Immature natural killer cell (primary cell): ENCODE data around the gene SNTG2. TPM values are rescaled to one million over a fixed set of nuclear protein-coding genes. Genes with fewer than 3 reads are reported as not detected.

Experiments
- DNase-seq, 3 donors: peaks; one replicate each; pipeline ENCODE4 v3.0.0; 2022; ENCODE audit warnings: mixed read lengths in 1 of 3
- H3K27ac Mint-ChIP-seq, 6 donors: one replicate each; pipeline ENCODE4 v1.8.0; 2020; ENCODE audit warnings: mixed read lengths in 6 of 6, mild to moderate bottlenecking in 5 of 6, inconsistent platforms in 4 of 6, moderate library complexity in 3 of 6
- H3K27me3 Mint-ChIP-seq, 3 donors: one replicate each; pipeline ENCODE4 v1.8.0; 2020 to 2021; ENCODE audit warnings: low read depth in 3 of 3, mild to moderate bottlenecking in 3 of 3, mixed read lengths in 3 of 3, moderate library complexity in 3 of 3, inconsistent platforms in 1 of 3
- H3K36me3 Mint-ChIP-seq, 3 donors: one replicate each; pipeline ENCODE4 v1.8.0; 2020; ENCODE audit warnings: mixed read lengths in 3 of 3, inconsistent platforms in 2 of 3, mild to moderate bottlenecking in 2 of 3
- H3K4me1 Mint-ChIP-seq, 2 donors: one replicate each; pipeline ENCODE4 v1.8.0; 2020; ENCODE audit warnings: inconsistent platforms in 2 of 2, mild to moderate bottlenecking in 2 of 2, mixed read lengths in 2 of 2, moderate library complexity in 1 of 2
- H3K4me3 Mint-ChIP-seq, 5 donors: one replicate each; pipeline ENCODE4 v1.8.0; 2020; ENCODE audit warnings: mild to moderate bottlenecking in 5 of 5, mixed read lengths in 5 of 5, inconsistent platforms in 3 of 5, moderate library complexity in 3 of 5
- H3K9me3 Mint-ChIP-seq, 6 donors: one replicate each; pipeline ENCODE4 v1.8.0; 2020; ENCODE audit warnings: mild to moderate bottlenecking in 6 of 6, mixed read lengths in 6 of 6, inconsistent platforms in 4 of 6, moderate library complexity in 3 of 6
- polyA plus RNA-seq, 3 donors: library from polyadenylated mRNA; unstranded; fragments of 300-500 nt; fragmentation: Illumina TruSeq; gene quantifications; one replicate each; pipeline ENCODE4 v1.2.3, GENCODE V29; 2021

The SNTG2 gene
- polyA plus RNA-seq, 3 donors from 2014 or later = not detected

DNA sequence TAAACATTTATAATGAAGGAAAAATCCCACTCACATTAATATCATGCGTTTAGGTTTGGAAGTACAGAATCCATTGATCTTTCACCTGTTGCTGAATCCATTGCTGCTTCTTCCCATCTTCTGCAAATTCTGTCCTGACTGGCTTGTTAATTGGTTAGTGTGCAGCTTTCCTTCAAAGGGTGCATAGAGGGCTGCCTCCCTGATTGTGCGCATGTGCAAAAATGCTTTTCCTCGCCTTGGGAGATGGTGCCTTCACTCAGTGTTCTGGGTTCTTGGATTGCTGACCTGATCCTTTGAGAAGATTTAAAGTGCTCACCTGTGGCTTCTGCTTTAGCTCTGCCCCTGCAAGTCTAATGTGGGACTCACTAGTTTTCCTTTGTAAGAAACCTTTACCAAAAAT, 231.2 kb downstream of the SNTG2 start:
- Mint-ChIP-seq H3K4me3 (no peak overlapping the region), H3K27me3 (peaks cover 2 to 9% (median 2%) of the 10 kb centered on the region in 3 donors), H3K36me3 (no peaks in the 10 kb centered on the region), H3K27ac (no peak overlapping the region), H3K4me1 (no peaks in the 10 kb centered on the region), H3K9me3 (peaks cover 0 to 3% (median 0%) of the 10 kb centered on the region in 6 donors)
- no peak for DNase-seq

DNA sequence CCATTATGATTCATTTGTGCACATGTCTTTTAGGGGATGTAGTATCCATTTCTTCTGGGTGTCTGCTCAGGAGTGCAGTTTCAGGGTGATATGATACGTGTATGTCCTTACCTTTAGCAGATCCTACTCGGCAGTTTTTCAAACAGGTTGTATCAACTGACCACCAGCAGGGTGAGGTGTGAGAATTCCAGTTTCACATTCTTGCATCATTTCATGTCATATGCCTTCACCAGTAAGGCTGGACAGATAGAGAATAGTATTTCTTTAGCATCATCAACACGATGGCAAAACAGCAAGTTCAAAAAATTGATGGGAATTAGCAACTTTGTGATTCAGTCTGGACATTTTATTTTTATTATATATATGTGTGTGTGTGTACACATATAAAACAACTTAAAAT, 232.7 kb downstream of the SNTG2 start:
- no peak overlapping the region for H3K4me3 Mint-ChIP-seq
- no peak for DNase-seq
- H3K27me3 Mint-ChIP-seq = peaks cover 0 to 14% (median 4%) of the 10 kb centered on the region in 3 donors
- H3K4me1 Mint-ChIP-seq = no peaks in the 10 kb centered on the region
- no peak overlapping the region for H3K27ac Mint-ChIP-seq
- H3K36me3 Mint-ChIP-seq = no peaks in the 10 kb centered on the region
- H3K9me3 Mint-ChIP-seq = peaks cover 0 to 3% (median 0%) of the 10 kb centered on the region in 6 donors

DNA sequence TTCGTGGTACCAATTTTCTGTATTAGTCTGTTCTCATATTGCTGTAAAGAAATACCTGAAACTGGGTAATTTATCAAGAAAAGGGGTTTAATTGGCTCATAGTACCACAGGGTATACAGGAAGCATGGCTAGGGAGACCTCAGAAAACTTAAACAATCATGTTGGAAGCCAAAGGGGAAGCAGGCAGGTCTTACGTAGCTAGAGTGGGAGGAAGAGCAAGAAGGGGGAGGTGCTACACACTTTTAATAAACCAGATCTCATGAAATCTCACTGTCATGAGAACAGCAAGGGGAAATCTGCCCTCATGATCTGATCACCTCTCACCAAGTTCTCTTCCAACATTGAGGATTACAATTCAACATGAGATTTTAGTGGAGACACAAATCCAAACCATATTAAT, 235.8 kb downstream of the SNTG2 start:
- no peaks in the 10 kb centered on the region for H3K4me1 Mint-ChIP-seq

DNA sequence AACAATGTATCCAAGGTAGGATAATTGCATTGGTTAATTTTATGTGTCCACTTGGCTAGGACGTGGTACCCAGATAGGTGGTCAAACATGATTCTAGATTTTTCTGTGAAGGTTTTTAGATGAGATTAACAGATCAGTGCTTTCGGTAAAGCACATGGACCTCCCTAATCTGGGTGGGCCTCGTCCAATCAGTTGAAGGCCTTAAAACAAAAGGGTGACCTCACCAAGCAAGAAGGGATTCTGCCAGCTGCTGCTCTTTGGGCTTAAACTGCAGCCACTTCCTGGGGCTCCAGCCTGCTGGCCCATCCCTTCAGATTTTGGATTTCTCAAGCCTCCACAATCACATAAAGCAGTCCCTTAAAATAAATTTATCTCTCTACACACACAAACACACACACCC, 236.5 kb downstream of the SNTG2 start:
- H3K27ac Mint-ChIP-seq = no peak overlapping the region
- no peaks in the 10 kb centered on the region for H3K36me3 Mint-ChIP-seq
- H3K9me3 Mint-ChIP-seq = peaks cover 0 to 2% (median 0%) of the 10 kb centered on the region in 6 donors
- no peaks in the 10 kb centered on the region for H3K4me1 Mint-ChIP-seq
- DNase-seq = no peak
- peaks cover 0 to 7% (median 4%) of the 10 kb centered on the region in 3 donors for H3K27me3 Mint-ChIP-seq
- H3K4me3 Mint-ChIP-seq = no peak overlapping the region

More for the DNA sequence above, 235.8 kb downstream of the SNTG2 start:
- Mint-ChIP-seq H3K36me3 (no peaks in the 10 kb centered on the region), H3K27ac (no peak overlapping the region), H3K9me3 (peaks cover 0 to 3% (median 0%) of the 10 kb centered on the region in 6 donors), H3K4me3 (no peak overlapping the region), H3K27me3 (peaks cover 0 to 9% (median 4%) of the 10 kb centered on the region in 3 donors)
- DNase-seq = no peak

DNA sequence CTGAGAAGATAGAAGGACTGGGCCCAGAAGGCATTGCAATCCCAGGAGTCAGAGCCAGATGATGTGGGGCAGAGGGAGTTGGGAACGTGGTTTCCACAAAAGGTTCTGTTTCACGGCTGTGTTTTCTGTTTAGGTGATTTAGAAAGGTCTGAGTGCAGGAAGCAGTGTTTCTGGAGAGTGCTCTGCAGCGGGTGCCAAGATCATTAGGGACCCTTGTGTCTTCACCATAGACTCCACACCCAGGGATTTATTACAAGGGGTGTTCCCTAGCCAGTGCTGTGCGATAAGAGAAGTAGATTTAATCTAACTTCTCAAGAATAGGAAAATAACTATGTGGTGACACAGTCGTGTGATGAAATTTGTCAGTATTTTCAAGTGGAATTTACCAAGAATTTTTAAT, 241.5 kb downstream of the SNTG2 start:
- Mint-ChIP-seq H3K4me1 (no peaks in the 10 kb centered on the region), H3K36me3 (peaks cover 0 to 6% (median 0%) of the 10 kb centered on the region in 3 donors), H3K27ac (no peak overlapping the region), H3K27me3 (peaks cover 2 to 7% (median 5%) of the 10 kb centered on the region in 3 donors), H3K4me3 (no peak overlapping the region), H3K9me3 (peaks cover 7 to 18% (median 13%) of the 10 kb centered on the region in 6 donors)
- DNase-seq = no peak

DNA sequence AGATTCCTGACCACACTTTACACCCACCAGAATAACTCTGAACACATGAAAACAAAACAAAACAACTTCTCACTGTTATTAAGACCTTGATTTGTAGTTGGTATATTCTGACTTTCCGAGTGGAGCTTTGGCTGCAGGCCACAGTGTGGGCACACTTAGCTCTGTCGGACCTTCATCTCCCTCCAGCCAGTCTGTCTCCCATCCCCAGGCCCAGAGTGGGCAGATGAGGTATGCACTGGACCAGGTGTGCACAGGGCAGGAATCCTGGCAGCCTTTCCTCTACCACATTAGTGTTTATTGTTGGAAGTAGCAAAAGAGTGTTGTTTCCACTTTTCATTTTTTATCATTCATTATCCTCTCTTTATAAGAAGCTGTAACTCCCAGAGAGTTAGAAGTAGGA, 243.2 kb downstream of the SNTG2 start:
- Mint-ChIP-seq H3K27me3 (peaks cover 0 to 5% (median 2%) of the 10 kb centered on the region in 3 donors), H3K4me3 (no peak overlapping the region), H3K9me3 (peaks cover 7 to 20% (median 14%) of the 10 kb centered on the region in 6 donors), H3K27ac (no peak overlapping the region), H3K4me1 (no peaks in the 10 kb centered on the region), H3K36me3 (peaks cover 0 to 6% (median 0%) of the 10 kb centered on the region in 3 donors)
- DNase-seq = no peak

DNA sequence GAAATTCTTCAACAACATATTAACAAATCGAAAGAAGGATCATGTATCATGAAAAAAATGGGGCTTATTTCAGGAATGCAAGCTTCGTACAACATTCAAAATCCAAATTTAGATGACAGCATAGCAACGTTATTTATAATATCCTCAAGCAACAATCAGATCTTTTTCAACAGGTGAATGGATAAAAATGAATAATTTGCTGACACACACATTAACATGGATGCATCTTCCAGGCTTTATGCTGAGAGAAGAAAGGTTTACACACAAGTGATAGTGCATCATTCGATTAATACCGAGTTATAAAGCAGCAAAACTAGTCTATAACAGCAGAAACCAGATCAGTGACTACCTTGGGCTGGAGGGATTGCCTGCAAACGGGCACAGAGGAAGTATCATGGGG, 253.1 kb downstream of the SNTG2 start:
- Mint-ChIP-seq H3K27me3 (peaks cover 3 to 6% (median 5%) of the 10 kb centered on the region in 3 donors), H3K27ac (no peak overlapping the region), H3K4me3 (no peak overlapping the region), H3K4me1 (no peaks in the 10 kb centered on the region), H3K36me3 (no peaks in the 10 kb centered on the region), H3K9me3 (peaks cover 0 to 12% (median under 1%) of the 10 kb centered on the region in 6 donors)
- no peak for DNase-seq

DNA sequence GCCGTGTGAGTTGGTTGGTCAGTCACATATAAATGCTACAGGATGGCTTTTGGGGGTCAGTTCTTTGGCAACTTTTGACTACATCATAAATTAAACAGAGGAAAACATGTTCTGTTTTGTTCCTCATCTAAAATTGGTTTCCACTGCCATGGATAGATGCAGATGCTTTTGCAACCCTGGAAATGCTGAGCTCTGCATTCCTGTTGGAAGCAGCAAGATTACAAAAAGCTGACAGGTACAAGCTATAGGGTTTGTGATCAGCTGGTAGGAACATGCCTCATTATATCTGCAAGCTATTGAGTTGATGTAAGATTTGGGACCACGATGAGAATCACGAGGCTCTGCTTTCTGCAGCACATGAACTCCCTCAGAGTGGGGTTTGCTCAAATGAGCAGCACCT, 255.2 kb downstream of the SNTG2 start:
- H3K4me1 Mint-ChIP-seq = no peaks in the 10 kb centered on the region
- no peak overlapping the region for H3K4me3 Mint-ChIP-seq
- DNase-seq = no peak
- peaks cover 3 to 6% (median 5%) of the 10 kb centered on the region in 3 donors for H3K27me3 Mint-ChIP-seq
- H3K9me3 Mint-ChIP-seq = peaks cover 0 to 8% (median under 1%) of the 10 kb centered on the region in 6 donors
- no peaks in the 10 kb centered on the region for H3K36me3 Mint-ChIP-seq
- no peak overlapping the region for H3K27ac Mint-ChIP-seq

DNA sequence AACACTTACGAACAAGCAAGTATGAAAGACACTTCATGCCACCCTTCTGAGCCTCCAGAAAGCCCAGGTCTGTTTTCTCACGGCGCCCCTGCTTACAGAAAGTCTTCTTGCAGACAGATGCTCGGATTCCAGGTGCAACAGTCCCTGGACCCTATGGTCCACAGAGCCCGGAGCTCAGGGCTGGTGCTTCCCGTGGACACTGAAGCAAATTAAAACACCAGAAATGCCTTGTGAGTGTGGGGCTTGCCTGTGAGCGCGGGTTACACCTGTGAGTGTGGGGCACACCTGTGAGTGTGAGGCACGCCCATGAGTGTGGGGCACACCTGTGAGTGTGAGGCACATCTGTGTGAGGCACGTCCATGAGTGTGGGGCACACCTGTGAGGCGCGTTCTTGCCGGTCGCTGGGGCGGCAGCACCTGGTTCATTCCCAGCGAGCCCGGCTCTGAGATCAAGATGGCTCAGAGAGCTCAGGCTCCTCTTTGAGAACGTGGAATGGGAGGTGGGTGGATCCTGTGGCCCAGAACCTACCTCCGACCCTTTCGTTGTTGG, 257.4 kb downstream of the SNTG2 start:
- H3K4me1 Mint-ChIP-seq = no peaks in the 10 kb centered on the region
- peaks cover 5 to 7% (median 6%) of the 10 kb centered on the region in 3 donors for H3K27me3 Mint-ChIP-seq
- no peaks in the 10 kb centered on the region for H3K36me3 Mint-ChIP-seq
- no peak overlapping the region for H3K4me3 Mint-ChIP-seq
- DNase-seq = no peak
- peaks cover 0 to 5% (median 0%) of the 10 kb centered on the region in 6 donors for H3K9me3 Mint-ChIP-seq
- H3K27ac Mint-ChIP-seq = no peak overlapping the region

DNA sequence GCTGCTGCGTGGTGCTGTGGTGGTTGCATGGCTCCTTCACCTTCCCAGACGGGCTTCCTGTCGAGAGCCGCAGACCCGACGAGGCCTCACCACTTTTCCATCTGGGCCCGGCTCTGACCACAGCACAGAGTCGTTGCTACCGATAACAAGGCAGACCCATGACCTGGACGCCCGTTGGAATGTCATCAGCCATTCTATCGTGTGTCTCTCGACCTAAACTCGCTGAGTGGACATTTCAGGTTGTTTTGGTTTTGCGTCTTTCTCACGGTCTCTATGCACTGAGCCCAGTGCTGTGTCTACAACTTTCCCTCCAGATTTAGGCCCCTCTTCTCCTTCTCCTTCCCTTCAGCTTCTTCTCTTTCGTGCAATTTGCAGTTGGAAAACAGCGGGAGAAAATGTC, 257.9 kb downstream of the SNTG2 start:
- no peaks in the 10 kb centered on the region for H3K36me3 Mint-ChIP-seq
- no peak overlapping the region for H3K27ac Mint-ChIP-seq
- no peak overlapping the region for H3K4me3 Mint-ChIP-seq
- H3K27me3 Mint-ChIP-seq = peaks cover 4 to 7% (median 5%) of the 10 kb centered on the region in 3 donors
- peaks cover 0 to 9% (median 0%) of the 10 kb centered on the region in 6 donors for H3K9me3 Mint-ChIP-seq
- H3K4me1 Mint-ChIP-seq = no peaks in the 10 kb centered on the region
- DNase-seq = no peak

DNA sequence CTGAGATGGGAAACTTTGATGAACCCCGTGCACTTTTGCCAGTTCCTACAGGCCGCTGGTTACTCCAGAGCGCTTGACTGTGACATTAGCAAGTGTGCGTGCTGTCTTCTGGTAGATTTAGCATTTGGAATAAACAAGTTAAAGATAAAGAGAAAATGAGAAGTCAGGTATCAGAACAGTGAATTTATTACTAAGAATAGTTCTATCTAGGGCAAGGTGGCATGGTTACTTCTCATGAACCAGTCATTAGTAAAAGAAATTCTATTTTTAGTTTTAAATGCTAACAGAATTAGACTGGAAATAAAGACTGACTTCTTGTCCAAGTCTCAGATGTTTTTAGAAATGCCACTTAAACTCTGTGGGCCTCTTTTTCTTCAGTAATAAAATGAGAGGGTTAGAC, 258.6 kb downstream of the SNTG2 start:
- no peak overlapping the region for H3K4me3 Mint-ChIP-seq
- peaks cover 0 to 10% (median 4%) of the 10 kb centered on the region in 6 donors for H3K9me3 Mint-ChIP-seq
- H3K27ac Mint-ChIP-seq = no peak overlapping the region
- H3K27me3 Mint-ChIP-seq = peaks cover 4 to 5% (median 5%) of the 10 kb centered on the region in 3 donors
- no peaks in the 10 kb centered on the region for H3K36me3 Mint-ChIP-seq
- DNase-seq = no peak
- no peaks in the 10 kb centered on the region for H3K4me1 Mint-ChIP-seq

DNA sequence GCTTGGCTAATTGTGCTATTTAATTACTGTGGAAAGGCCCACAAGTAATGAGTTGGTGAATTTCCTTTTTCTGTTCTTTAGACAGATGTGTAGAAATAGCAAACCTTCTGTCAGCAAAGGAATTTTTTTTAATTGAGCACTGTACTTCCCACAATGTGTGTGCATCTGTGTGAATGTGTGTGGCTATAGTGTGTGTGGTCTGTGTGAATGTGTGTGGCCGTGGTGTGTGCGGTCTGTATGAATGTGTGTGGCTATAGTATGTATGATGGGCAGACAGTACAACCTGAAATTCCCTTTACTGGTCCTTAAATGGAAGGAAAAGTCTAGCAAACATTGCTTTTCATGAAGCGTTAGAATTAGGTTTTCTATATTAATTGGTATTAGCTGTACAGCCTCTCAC, 259.1 kb downstream of the SNTG2 start:
- peaks cover 4 to 6% (median 5%) of the 10 kb centered on the region in 3 donors for H3K27me3 Mint-ChIP-seq
- peaks cover 0 to 15% (median 5%) of the 10 kb centered on the region in 6 donors for H3K9me3 Mint-ChIP-seq
- H3K27ac Mint-ChIP-seq = no peak overlapping the region
- no peaks in the 10 kb centered on the region for H3K36me3 Mint-ChIP-seq
- H3K4me1 Mint-ChIP-seq = no peaks in the 10 kb centered on the region
- no peak for DNase-seq
- no peak overlapping the region for H3K4me3 Mint-ChIP-seq

DNA sequence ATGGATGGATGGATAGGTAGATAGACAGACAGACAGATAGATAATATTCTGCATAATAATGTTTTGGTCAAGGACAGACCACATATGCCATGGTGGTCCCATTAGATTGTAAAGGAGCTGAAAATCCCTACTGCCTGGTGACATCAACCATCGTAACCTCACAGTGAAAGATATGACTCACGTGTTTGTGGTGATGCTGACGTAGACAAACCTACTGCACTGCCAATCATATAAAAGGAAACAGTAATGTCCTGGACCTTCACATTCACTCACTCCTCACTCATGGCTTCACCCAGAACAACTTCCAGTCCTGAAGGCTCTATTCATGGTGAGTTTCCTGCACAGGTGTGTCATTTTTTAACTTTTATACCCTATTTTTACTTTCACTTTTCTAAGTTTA, 259.7 kb downstream of the SNTG2 start:
- no peak overlapping the region for H3K27ac Mint-ChIP-seq

DNA sequence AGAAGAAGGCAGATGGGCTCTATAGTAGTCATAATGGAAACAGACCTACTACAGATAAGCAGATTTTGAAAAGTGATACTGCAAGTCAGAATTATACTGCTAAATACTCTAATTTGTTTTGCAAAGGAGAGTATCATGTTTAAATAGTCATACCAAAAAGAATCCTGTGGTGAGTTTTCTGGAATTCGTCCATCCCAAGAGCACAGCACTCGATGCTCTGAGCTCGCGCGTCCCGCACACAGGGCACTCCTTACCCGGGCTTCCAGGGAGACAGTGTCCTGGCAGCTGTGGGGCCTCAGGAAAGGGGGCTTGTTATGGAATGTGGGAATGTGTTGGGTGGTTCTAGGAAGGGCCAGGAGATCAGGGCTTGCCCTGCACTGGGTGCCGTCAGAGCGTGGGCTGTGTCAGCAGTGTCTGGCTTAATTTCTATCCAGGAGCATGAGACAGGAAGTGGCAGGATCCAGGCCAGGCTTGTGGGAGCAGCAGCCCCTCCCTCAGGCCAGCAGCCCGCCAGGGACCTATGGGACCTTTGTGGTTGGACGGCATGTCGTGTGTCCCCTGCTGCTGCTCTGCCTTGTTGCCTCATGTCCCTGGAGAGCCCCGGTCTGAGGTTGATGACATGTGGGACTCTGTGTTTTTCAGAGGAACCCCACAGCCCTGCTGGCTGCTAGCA, 269.4 kb downstream of the SNTG2 start:
- H3K36me3 Mint-ChIP-seq = no peaks in the 10 kb centered on the region
- H3K27ac Mint-ChIP-seq = no peak overlapping the region
- no peaks in the 10 kb centered on the region for H3K4me1 Mint-ChIP-seq
- H3K9me3 Mint-ChIP-seq = peaks cover 0 to 4% (median 0%) of the 10 kb centered on the region in 6 donors
- no peak for DNase-seq
- H3K4me3 Mint-ChIP-seq = no peak overlapping the region
- peaks cover 4 to 5% (median 4%) of the 10 kb centered on the region in 3 donors for H3K27me3 Mint-ChIP-seq

More for the DNA sequence above, 259.7 kb downstream of the SNTG2 start:
- Mint-ChIP-seq H3K27me3 (peaks cover 4 to 6% (median 5%) of the 10 kb centered on the region in 3 donors), H3K4me1 (no peaks in the 10 kb centered on the region), H3K9me3 (peaks cover 0 to 20% (median 5%) of the 10 kb centered on the region in 6 donors), H3K36me3 (no peaks in the 10 kb centered on the region), H3K4me3 (no peak overlapping the region)
- DNase-seq = no peak
